Caco-2 (cell line): ENCODE results near the gene EML5. TPM values are rescaled to one million over a fixed set of nuclear protein-coding genes. Genes with fewer than 3 reads are reported as not detected.
"Not testable (repeated sequence)": the region's sequence is repeated elsewhere in the genome, so short reads cannot be mapped to it uniquely, and the experiment has no call there.

Experiments used
- BruUV-seq: library from RNA; stranded (reverse); fragments of 400-500 nt; replicated peaks from 2 replicates; lab custom pipeline; 2021; lab: Mats Ljungman, UMichigan
- CTCF ChIA-PET: fragments of 300-600 bp; sonication (Branson Sonifier 250); formaldehyde crosslinking; loops from one replicate; lab custom pipeline; 2022; ENCODE audit warnings: antibody characterized with exemption; lab: Charles Lee
- POLR2A ChIA-PET: fragments of 300-600 bp; sonication (Branson Sonifier 250); formaldehyde crosslinking; loops from one replicate; lab custom pipeline; 2022; ENCODE audit warnings: antibody characterized with exemption; lab: Charles Lee
- DNase-seq, 2 experiments: peaks; one replicate each; pipeline versions ENCODE4 v3.0.0 to v3.0.0-alpha.2; 2020 to 2022
- H3K27me3 ChIP-seq: replicated peaks from 2 replicates; pipeline ENCODE4 v1.6.0; 2011; ENCODE audit warnings: low read length; ENCODE audit not compliant: control insufficient read depth, insufficient read depth
- H3K36me3 ChIP-seq: 2 replicates; pipeline ENCODE4 v1.5.1; 2011; ENCODE audit warnings: low read length; ENCODE audit not compliant: control insufficient read depth, insufficient read depth
- H3K4me1 ChIP-seq: fragments of 250-450 bp; sonication (Bioruptor Pico); 2 replicates; pipeline ENCODE4 v1.5.1; 2020; ENCODE audit warnings: mild to moderate bottlenecking
- H3K4me3 ChIP-seq: 2 replicates; pipeline ENCODE4 v1.5.1; 2011; ENCODE audit warnings: low read depth, mild to moderate bottlenecking, control low read depth, low read length
- H3K9me3 ChIP-seq: fragments of 250-450 bp; sonication (Bioruptor Pico); 2 replicates; pipeline ENCODE4 v1.5.1; 2020; ENCODE audit warnings: mild to moderate bottlenecking, moderate library complexity
- H3K27ac Mint-ChIP-seq: one replicate; pipeline ENCODE4 v1.8.0; 2022; ENCODE audit warnings: mixed read lengths; ENCODE audit not compliant: unreplicated experiment
- H3K27me3 Mint-ChIP-seq: one replicate; pipeline ENCODE4 v1.8.0; 2022; ENCODE audit warnings: mixed read lengths; ENCODE audit not compliant: insufficient read depth, unreplicated experiment
- H3K36me3 Mint-ChIP-seq: one replicate; pipeline ENCODE4 v1.8.0; 2022; ENCODE audit warnings: mild to moderate bottlenecking, mixed read lengths; ENCODE audit not compliant: insufficient read depth, unreplicated experiment
- H3K4me1 Mint-ChIP-seq: one replicate; pipeline ENCODE4 v1.8.0; 2022; ENCODE audit warnings: low read depth, mixed read lengths; ENCODE audit not compliant: unreplicated experiment
- H3K4me3 Mint-ChIP-seq: one replicate; pipeline ENCODE4 v1.8.0; 2022; ENCODE audit warnings: mild to moderate bottlenecking, moderate library complexity, mixed read lengths; ENCODE audit not compliant: unreplicated experiment
- H3K9me3 Mint-ChIP-seq: one replicate; pipeline ENCODE4 v1.8.0; 2022; ENCODE audit warnings: mixed read lengths; ENCODE audit not compliant: unreplicated experiment
- CTCF ChIP-seq, 2 experiments: fragments of 200-600 bp in 1 of 2; IDR thresholded peaks; 1 replicate in 1 of 2; 2 replicates in 1 of 2; pipeline versions ENCODE4 v1.5.1 to v1.8.0; 2011 to 2022; ENCODE audit warnings: antibody characterized with exemption in 1 of 2, control low read depth in 1 of 2, inconsistent platforms in 1 of 2, low read depth in 1 of 2, low read length in 1 of 2, mild to moderate bottlenecking in 1 of 2, moderate library complexity in 1 of 2; ENCODE audit not compliant: insufficient read depth in 1 of 2, severe bottlenecking in 1 of 2, unreplicated experiment in 1 of 2
- intact Hi-C: fragments of 100-400 bp; cut with micrococcal nuclease; formaldehyde crosslinking; loops from one replicate; pipeline ENCODE4 v1.10.0; 2022; ENCODE audit not compliant: unreplicated experiment
- total RNA-seq: library from RNA; stranded (reverse); gene quantifications from 2 replicates; pipeline ENCODE4 v1.2.3, GENCODE V29; 2022

Gene EML5
- total RNA-seq, 1 experiment from 2014 or later: 0.11 TPM

- DNase-seq: no peak
- Mint-ChIP-seq H3K27me3 (peaks cover 4% of the 10 kb centered on the region), H3K27ac (no peak overlapping the region), H3K9me3 (peaks cover 9% of the 10 kb centered on the region), H3K4me1 (no peaks in the 10 kb centered on the region), H3K4me3 (no peak overlapping the region), H3K36me3 (no peaks in the 10 kb centered on the region)
- Histone ChIP-seq H3K4me3 (no peak overlapping the region), H3K36me3 (no peaks in the 10 kb centered on the region), H3K9me3 (no peaks in the 10 kb centered on the region), H3K27me3 (no peaks in the 10 kb centered on the region), H3K4me1 (no peaks in the 10 kb centered on the region)
- TF ChIP-seq CTCF (IDR thresholded peaks at IDR 0.05; ENCODE audit: insufficient read depth in 1 of 2, low read depth in 1 of 2, low read length in 1 of 2, severe bottlenecking in 1 of 2, unreplicated experiment in 1 of 2): no peak
- no TSS peak for BruUV-seq
- CTCF ChIA-PET: no interaction called here
- intact Hi-C loops: loop anchor here (5.0 kb wide), 2 partner anchors 221 to 561 kb away; no protein-coding TSS in a partner anchor
- POLR2A ChIA-PET: no interaction called here
These were observed 1.5 kb downstream of the EML5 start for GRCh38 chr14:88791252-88791621.

DNA sequence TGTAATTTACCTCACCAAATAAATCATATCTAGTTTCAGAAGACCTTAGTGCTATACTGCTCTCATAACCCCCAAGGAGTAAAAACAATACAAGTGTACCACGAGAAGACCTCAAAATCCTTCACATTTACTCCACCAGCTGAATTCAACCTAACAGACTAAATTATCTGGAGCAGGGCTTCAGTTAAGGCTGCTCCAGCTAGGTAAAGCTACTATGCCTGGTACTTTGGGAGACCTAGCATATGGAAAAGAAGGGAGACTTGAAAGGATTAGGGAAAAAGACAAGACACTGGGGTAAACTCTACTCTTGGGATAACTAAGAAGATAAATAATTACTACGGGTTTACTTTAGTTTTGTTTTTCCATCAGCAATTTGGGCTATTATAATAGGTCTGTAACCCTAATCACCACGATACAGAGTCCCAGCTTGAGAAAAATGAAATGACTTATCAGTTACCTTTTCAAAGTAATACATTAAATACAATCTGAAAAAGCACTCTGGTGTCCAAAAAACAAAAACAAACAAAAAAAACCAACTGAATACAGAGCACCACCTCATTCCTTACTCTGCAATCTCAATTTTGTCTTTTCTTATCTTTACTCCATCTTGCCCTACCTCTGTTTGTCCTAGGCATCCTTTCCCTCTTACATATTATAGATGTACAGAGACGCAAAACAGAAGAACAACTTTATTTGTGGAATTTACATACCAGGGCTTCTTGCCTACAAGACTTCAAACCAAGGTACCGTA, 2.1 kb downstream of the EML5 start:
- Histone ChIP-seq H3K9me3 (no peaks in the 10 kb centered on the region), H3K36me3 (no peaks in the 10 kb centered on the region), H3K27me3 (no peaks in the 10 kb centered on the region), H3K4me3 (no peak overlapping the region), H3K4me1 (no peaks in the 10 kb centered on the region)
- BruUV-seq: no TSS peak
- TF ChIP-seq CTCF (IDR thresholded peaks at IDR 0.05; ENCODE audit: insufficient read depth in 1 of 2, low read depth in 1 of 2, low read length in 1 of 2, severe bottlenecking in 1 of 2, unreplicated experiment in 1 of 2): no peak
- ChIA-PET POLR2A (no interaction called here), CTCF (interaction anchor here (0.5 kb wide), 1 partner anchor 120 kb away, joined by 3 read pairs; no protein-coding TSS in a partner anchor)
- no peaks in the 10 kb centered on the region for H3K4me1 Mint-ChIP-seq
- intact Hi-C loops: loop anchor here (5.0 kb wide), 2 partner anchors 222 to 562 kb away; no protein-coding TSS in a partner anchor
- H3K27me3 Mint-ChIP-seq: peaks cover 4% of the 10 kb centered on the region
- no peak overlapping the region for H3K4me3 Mint-ChIP-seq
- DNase-seq: no peak
- peaks cover 15% of the 10 kb centered on the region for H3K9me3 Mint-ChIP-seq
- H3K36me3 Mint-ChIP-seq: no peaks in the 10 kb centered on the region
- no peak overlapping the region for H3K27ac Mint-ChIP-seq

GRCh38 chr14:88789573-88789972, 3.2 kb downstream of the EML5 start:
- H3K4me1 ChIP-seq, H3K27me3 ChIP-seq, H3K4me3 ChIP-seq, H3K4me1 Mint-ChIP-seq, H3K9me3 ChIP-seq, H3K4me3 Mint-ChIP-seq, CTCF ChIA-PET, H3K36me3 Mint-ChIP-seq, intact Hi-C loops, H3K36me3 ChIP-seq, POLR2A ChIA-PET, BruUV-seq, H3K27ac Mint-ChIP-seq, H3K27me3 Mint-ChIP-seq, DNase-seq: not testable (repeated sequence)
- peaks cover 26% of the 10 kb centered on the region for H3K9me3 Mint-ChIP-seq
